Stimulated activated CD8-positive, alpha-beta memory T cell treated with anti-CD3 and anti-CD28 coated beads, Interleukin-12 subunit alpha, Interleukin-12 subunit beta, amount 100 ng/mL, for 24 hours (primary cell): ENCODE results near the gene FCGR1A.
"Not testable (repeated sequence)": the region's sequence is repeated elsewhere in the genome, so short reads cannot be mapped to it uniquely, and the experiment has no call there.

ENCODE experiments used
- DNase-seq: peaks from one replicate; pipeline ENCODE4 v3.0.0-alpha.2; 2020; ENCODE audit errors: extremely low read depth

The FCGR1A gene

DNA sequence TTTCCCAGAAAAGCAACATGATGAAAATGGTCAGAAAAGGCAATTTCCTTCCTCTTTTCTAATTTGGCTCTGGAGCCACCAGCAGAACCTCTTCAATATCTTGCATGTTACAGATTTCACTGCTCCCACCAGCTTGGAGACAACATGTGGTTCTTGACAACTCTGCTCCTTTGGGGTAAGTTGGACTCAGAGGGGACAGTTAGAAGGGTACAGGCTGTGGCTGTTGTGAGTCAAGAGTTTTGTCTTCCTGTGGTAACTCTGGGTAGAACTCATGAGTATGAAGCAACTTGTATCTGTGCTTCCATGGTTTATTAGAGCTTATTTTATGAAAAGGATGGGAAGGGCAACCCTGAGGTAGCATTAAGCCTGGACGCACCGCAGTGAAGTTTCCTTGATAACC is at the start of gene FCGR1A:
Gene FCGR1A, plus strand, starts transcription at position 95 of the 400 bp plus-strand sequence. Its CDS starts 50 bp downstream, at position 145.
- DNase-seq: not testable (repeated sequence)

GRCh38 chr1:149732781-149733180 is 49.7 kb upstream of the FCGR1A start:
- DNase-seq: not testable (repeated sequence)

DNA sequence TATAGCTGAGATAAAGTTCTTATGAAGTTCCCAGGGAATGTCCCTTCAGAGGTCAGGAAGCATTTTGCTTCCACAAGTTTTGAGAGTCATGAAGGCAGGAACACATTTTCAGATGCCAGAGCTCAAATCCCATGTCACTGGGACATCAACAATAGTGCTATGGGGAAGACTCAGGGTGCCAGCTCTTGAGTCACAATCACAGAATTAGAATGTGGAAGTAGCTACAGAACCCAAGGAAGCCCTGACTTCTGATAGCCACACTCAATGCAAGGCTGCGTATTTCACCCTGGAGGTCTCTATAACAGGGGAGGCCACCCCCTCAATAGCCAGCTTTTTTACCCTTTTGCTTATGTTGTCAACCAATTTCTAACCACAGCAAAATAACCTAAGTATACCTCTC is 47.8 kb upstream of the FCGR1A start:
- not testable (repeated sequence) for DNase-seq

DNA sequence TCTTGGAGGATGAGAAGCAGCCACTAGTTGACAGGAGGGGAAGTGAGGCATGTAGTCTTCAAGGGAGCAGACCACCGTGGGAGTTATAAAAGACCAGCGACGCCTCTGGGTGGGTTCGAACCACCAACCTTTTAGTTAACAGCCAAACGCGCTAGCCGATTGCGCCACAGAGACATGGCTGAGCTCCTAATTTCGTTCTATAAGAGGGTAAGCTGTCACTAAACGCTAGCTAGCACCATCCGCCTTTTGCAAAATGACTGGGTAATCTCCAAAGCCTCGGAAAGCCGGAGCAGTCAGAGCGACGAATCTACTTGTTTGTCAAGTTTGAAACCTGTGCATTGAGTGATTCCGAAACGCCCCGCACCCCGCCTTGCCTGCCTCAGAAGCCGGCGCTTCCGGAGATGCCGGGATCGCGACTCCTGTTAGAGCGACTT is 42.3 kb upstream of the FCGR1A start:
- peak; percentile 8 for DNase-seq

DNA sequence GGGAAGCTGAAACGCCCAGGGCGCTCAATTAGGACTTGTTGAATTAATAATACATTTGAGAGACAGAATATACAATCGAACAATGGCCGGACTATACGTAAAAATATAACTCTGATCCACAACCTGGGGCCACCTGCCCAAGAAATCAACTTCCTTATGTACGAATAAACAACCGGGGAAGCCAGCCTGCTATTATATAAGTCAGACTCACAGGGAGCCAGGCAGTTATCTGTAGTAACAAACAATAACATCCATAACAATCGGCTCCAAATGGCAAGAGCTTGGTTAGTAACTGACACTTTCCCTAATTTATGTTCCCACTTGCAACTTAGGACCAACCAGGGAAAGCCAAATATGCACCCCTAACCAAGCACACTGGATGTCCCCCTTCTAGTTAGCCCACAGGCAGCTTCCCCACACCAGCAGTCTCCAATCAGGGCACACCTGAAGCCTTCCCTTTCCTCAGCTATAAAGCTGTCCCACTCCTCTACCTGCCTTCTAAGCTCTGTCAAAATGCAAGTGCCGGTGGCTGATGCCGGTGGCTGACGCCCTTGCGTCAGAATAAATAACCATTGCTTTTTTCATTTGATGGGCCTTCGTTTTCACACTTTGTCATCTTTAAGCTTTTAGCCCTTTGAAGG is 41.8 kb upstream of the FCGR1A start:
- DNase-seq: not testable (repeated sequence)

- DNase-seq: not testable (repeated sequence)
Measured at GRCh38 chr1:149741914-149742313, 40.6 kb upstream of the FCGR1A start.

DNA sequence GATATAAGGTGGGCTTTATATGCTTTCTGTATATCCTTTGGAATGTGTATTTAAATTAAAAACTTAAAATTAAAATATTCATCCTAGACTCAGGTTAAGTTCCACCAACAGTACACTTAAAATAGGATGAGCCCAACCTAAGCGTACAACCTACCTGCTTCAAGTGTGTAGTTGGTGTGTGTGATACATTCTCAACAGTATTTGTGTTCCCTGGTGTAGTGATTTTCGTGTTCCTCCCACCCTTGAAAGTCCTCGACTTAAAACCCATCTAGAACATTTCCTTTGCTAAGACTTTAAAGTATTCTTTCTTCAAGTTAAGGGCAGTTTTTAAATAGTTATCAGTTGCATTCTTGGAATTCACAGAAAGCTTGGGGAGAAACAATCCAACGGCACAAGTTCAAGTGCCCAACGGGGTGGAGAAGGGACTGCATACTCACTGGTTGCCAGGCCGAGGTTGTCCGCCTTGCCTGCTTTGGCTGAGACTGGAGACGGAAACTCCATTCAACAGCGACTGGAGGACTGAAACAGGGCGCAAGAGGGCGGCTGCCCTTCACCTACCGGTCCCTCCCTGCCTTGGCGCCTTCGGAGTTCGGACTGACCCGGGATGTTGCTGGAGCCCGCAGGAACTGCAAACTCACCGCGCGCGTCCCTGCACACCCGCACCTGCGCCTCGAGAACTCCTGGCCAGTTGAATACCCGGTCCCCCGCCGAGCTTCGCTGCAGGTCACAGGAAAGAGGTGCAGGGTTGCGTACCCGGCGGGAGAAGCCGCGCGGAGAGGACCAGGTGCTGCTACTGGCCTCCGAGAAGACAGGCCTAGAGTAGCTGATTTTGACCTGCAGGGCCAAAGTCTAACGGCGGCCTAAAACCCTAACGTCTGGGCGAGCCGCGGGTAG is 35.8 kb upstream of the FCGR1A start:
- not testable (repeated sequence) for DNase-seq

- DNase-seq: not testable (repeated sequence)
Measured at GRCh38 chr1:149747359-149748143, 34.9 kb upstream of the FCGR1A start.

DNA sequence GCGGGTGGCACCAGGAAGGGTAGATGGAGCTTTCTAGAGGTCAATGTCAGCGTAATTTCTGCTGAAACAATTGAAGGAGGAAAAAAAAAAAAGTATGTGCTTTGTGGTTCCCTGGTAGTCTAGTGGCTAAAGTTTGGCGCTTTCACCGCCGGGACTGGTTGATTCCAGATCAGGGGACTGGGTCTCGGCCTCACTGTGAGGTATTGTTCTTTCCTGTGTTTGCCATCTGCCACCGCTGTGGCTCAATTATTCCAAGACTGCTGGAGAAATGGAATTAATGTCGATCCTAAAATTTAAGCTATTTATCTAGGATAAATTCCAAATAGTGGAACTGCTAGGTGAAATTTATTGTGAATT is 34.4 kb upstream of the FCGR1A start:
- DNase-seq: not testable (repeated sequence)

GRCh38 chr1:149750562-149750961 is 31.9 kb upstream of the FCGR1A start:
- not testable (repeated sequence) for DNase-seq

DNA sequence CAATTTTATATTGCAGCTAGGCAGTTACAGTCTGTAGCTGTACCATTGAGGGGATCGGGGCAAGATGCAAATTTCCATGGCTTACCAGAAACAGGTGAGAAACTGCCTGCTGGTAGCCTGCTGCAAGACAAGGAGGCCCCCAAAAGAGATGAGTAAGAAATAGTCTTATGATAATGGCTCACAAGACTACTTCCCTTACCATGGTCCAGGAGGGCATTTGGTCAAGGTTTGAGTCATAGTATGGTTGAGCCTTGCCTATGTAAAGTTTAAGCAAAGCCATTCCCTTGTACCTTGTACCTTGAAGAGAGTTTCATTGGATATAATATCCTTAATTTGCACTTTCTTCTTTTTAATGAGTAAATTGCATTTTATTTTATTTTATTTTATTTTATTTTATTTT is 30.3 kb upstream of the FCGR1A start:
- not testable (repeated sequence) for DNase-seq

DNA sequence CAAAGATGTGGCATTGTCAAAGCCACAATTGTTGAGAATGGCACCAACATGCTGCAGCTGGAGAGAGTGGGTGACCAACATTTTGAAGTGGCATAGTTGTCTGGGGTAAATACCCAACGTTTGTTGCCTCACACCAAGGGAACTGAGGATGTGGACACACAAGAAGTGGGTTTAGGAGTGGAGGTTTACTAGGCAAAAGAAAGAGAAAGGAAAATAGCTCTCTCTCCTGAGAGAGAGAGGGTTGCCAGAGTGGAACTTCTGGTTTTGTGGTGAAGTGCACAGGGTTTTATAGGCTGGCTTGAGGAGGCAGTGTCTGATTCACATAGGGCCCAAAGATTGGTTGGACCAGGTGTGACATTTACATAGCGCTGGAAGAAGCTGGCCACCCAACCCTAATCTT is 29.0 kb upstream of the FCGR1A start:
- DNase-seq: not testable (repeated sequence)

- not testable (repeated sequence) for DNase-seq
Measured at GRCh38 chr1:149755294-149755693, 27.2 kb upstream of the FCGR1A start.

- DNase-seq: not testable (repeated sequence)
Measured at GRCh38 chr1:149762294-149762693, 20.2 kb upstream of the FCGR1A start.

DNA sequence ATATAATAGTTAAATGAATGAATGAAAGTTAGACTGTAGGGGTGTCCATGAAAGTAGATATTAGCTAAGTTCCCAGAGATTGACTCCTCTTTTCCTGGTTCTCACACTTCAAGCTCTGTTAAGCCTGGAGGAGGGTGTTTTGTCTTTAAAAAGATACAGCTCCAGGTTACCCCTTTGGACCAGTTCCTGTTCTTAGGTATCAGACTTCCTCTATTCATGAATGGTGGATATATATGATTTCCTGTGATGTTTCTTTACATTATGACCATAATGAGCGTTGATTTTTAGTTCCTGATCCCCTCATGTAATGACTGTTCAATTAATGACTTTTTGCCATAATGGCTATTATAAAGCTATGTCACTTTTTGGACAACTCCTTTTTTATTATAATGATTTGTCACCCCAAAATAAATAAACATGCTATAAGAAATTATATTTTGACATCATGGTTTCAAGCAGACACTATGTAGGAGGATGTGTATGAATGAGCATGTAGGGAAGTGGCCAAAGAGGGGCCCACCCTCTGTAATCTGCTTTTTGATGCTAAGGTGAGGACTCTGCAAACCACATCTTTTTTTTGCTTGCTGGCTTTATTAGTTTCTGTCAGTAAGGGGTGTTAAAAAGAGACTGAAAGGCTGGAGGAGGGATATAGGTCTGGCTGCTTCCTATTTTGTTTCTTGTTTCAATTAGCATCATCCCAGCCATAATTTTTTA is 18.2 kb upstream of the FCGR1A start:
- DNase-seq: not testable (repeated sequence)

- not testable (repeated sequence) for DNase-seq
Measured at GRCh38 chr1:149766241-149766640, 16.3 kb upstream of the FCGR1A start.

DNA sequence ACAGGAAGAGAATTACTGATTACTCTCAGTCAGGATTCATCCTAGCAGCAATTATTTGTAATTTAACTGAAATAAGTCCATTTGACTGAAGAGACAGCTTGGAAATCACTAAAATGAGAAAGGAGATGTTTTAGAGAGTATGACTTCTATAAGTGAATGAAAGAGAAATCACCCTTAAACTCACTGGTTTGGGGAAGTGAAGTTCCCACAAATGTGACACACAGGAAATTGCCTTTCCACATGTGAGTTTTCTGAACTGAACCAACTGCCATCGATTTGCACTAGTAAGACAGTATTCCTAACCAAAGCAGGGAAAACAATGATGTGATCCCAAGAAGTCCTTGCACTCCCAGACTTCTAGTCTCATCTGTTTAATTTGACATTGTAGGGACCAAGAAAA is 13.3 kb upstream of the FCGR1A start:
- not testable (repeated sequence) for DNase-seq

- not testable (repeated sequence) for DNase-seq
Measured at GRCh38 chr1:149770661-149771060, 11.8 kb upstream of the FCGR1A start.

- DNase-seq: not testable (repeated sequence)
Measured at GRCh38 chr1:149771653-149772425, 10.7 kb upstream of the FCGR1A start.

- DNase-seq: not testable (repeated sequence)
Measured at GRCh38 chr1:149775510-149776147, 6.9 kb upstream of the FCGR1A start.
